HepG2 (cell line): ENCODE measurements around the gene PLPP3. TPM values are rescaled to one million over a fixed set of nuclear protein-coding genes. Genes with fewer than 3 reads are reported as not detected.

Experiments used
- ATAC-seq: fragments of 200-7000 bp; cut with Tn5 transposase; 3 replicates; pipeline ENCODE4 v1.9.1; 2020; ENCODE audit warnings: mild to moderate bottlenecking, moderate library complexity
- BruUV-seq: library from RNA; stranded (reverse); fragments of 400-500 nt; replicated peaks from 2 replicates; lab custom pipeline; 2021; lab: Mats Ljungman, UMichigan
- CTCF ChIA-PET: fragments of 300-600 bp; formaldehyde crosslinking; extraction: SDS; loops from one replicate; lab custom pipeline; 2021; ENCODE audit warnings: low total read pairs, inconsistent platforms, low intra/inter-chr PET ratio; lab: Yijun Ruan, JAX
- POLR2A ChIA-PET: fragments of 350-600 bp; sonication (Branson Sonifier 250); formaldehyde crosslinking; loops from one replicate; lab custom pipeline; 2020; ENCODE audit warnings: antibody characterized with exemption, inconsistent platforms; lab: Yijun Ruan, JAX
- DNase-seq: peaks from one replicate; pipeline ENCODE4 v3.0.0-alpha.2; 2015; ENCODE audit warnings: low spot score
- FAIRE-seq: peaks from 3 replicates; lab custom pipeline; 2011; peaks lifted over from hg19 to GRCh38; lab: Jason Lieb, UNC
- H2AFZ ChIP-seq: one replicate; pipeline ENCODE4 v1.6.1; 2011; ENCODE audit warnings: low read length, inconsistent platforms
- H3K27ac ChIP-seq: fragments of 300-600 bp; 3 replicates; pipeline ENCODE4 v1.8.0; 2011; ENCODE audit warnings: mixed run types, mild to moderate bottlenecking, mixed read lengths, low read length, inconsistent platforms; ENCODE audit not compliant: insufficient read depth; ENCODE audit errors: extremely low read length
- H3K27me3 ChIP-seq, 2 experiments: fragments of 200-600 bp in 1 of 2; 2 replicates in 1 of 2; 3 replicates in 1 of 2; pipeline versions ENCODE4 v1.6.0 to v1.8.0; 2011; ENCODE audit warnings: low read length in 2 of 2, mild to moderate bottlenecking in 2 of 2, moderate library complexity in 2 of 2, inconsistent platforms in 1 of 2; ENCODE audit not compliant: insufficient read depth in 2 of 2, control insufficient read depth in 1 of 2
- H3K36me3 ChIP-seq, 2 experiments: fragments of 200-600 bp in 1 of 2; replicated peaks in 1 of 2; 2 replicates in 1 of 2; 3 replicates in 1 of 2; pipeline versions ENCODE4 v1.5.1 to v1.8.0; 2011; ENCODE audit warnings: low read length in 2 of 2, inconsistent platforms in 1 of 2; ENCODE audit not compliant: insufficient read depth in 2 of 2, control insufficient read depth in 1 of 2
- H3K4me1 ChIP-seq: 2 replicates; pipeline ENCODE4 v1.5.1; 2012; ENCODE audit warnings: low read length, inconsistent platforms; ENCODE audit not compliant: insufficient read depth
- H3K4me2 ChIP-seq: 2 replicates; pipeline ENCODE4 v1.6.0; 2011; ENCODE audit warnings: low read depth, low read length, inconsistent platforms
- H3K4me3 ChIP-seq, 3 experiments: fragments of 200-600 bp in 1 of 3; sonication (generic), shearing (Covaris generic) in 1 of 3; replicated peaks in 1 of 3; 2 replicates each; pipeline ENCODE4 v1.5.1; 2011 to 2016; ENCODE audit warnings: low read length in 3 of 3, inconsistent platforms in 2 of 3, low read depth in 2 of 3, mild to moderate bottlenecking in 2 of 3, control low read depth in 1 of 3, mixed read lengths in 1 of 3; ENCODE audit not compliant: insufficient read depth in 1 of 3
- H3K79me2 ChIP-seq: one replicate; pipeline ENCODE4 v1.6.1; 2011; ENCODE audit warnings: low read length, inconsistent platforms; ENCODE audit not compliant: insufficient read depth
- H3K9ac ChIP-seq: 2 replicates; pipeline ENCODE4 v1.6.0; 2011; ENCODE audit warnings: mild to moderate bottlenecking, low read depth, low read length, inconsistent platforms; ENCODE audit not compliant: insufficient read depth
- H3K9me3 ChIP-seq: 2 replicates; pipeline ENCODE4 v1.5.1; 2012; ENCODE audit warnings: mild to moderate bottlenecking, low read length
- H4K20me1 ChIP-seq: 2 replicates; pipeline ENCODE4 v1.6.0; 2011; ENCODE audit warnings: inconsistent platforms, mild to moderate bottlenecking, low read length, moderate library complexity; ENCODE audit not compliant: insufficient read depth
- ARID4A ChIP-seq: sonication (generic); formaldehyde crosslinking; IDR thresholded peaks from 2 replicates; pipeline ENCODE4 v1.5.0; 2020; ENCODE audit warnings: mild to moderate bottlenecking, missing genetic modification reagents, borderline replicate concordance
- DMAP1 ChIP-seq: IDR thresholded peaks from 2 replicates; pipeline ENCODE4 v1.6.1; 2016
- E2F5 ChIP-seq: sonication (generic); formaldehyde crosslinking; conservative IDR thresholded peaks from 2 replicates; pipeline ENCODE4 v1.4.0; 2020; ENCODE audit warnings: missing genetic modification reagents
- NR2F6 ChIP-seq, 2 experiments: IDR thresholded peaks; 2 replicates each; pipeline ENCODE4 v1.6.1; 2016; ENCODE audit warnings: antibody characterized with exemption in 1 of 2, mild to moderate bottlenecking in 1 of 2
- SRY ChIP-seq: sonication (generic); formaldehyde crosslinking; IDR thresholded peaks from 2 replicates; pipeline ENCODE4 v1.8.0; 2022; ENCODE audit warnings: mild to moderate bottlenecking, missing genetic modification reagents
- YEATS4 ChIP-seq: sonication (generic); formaldehyde crosslinking; IDR thresholded peaks from 2 replicates; pipeline ENCODE4 v1.4.0; 2020; ENCODE audit warnings: missing genetic modification reagents, borderline replicate concordance
- ZBTB7A ChIP-seq: sonication (generic); formaldehyde crosslinking; IDR thresholded peaks from 2 replicates; pipeline ENCODE4 v1.8.0; 2022; ENCODE audit warnings: mild to moderate bottlenecking, missing genetic modification reagents
- ZNF121 ChIP-seq: sonication (generic); formaldehyde crosslinking; IDR thresholded peaks from 2 replicates; pipeline ENCODE4 v1.5.0; 2020; ENCODE audit warnings: mild to moderate bottlenecking, missing genetic modification reagents
- ZNF572 ChIP-seq: sonication (generic); formaldehyde crosslinking; IDR thresholded peaks from 2 replicates; pipeline ENCODE4 v1.5.1; 2020; ENCODE audit warnings: mild to moderate bottlenecking, missing genetic modification reagents
- WGBS: methylation state at CpG from one replicate; pipeline ENCODE4 v1.1.6; 2017; ENCODE audit warnings: low lambda C conversion rate; 5-methylcytosine and 5-hydroxymethylcytosine counted together
- in situ Hi-C: cut with HindIII; loops from 2 replicates; pipeline ENCODE4 v1.10.0; 2017; ENCODE audit warnings: low pct_unique_long_range_greater_than_20kb; ENCODE audit not compliant: extremely low pct_ligation_motif_present
- intact Hi-C: fragments of 100-400 bp; cut with micrococcal nuclease; formaldehyde crosslinking; loops from one replicate; pipeline ENCODE4 v1.10.0; 2022; ENCODE audit not compliant: unreplicated experiment
- polyA plus RNA-seq, 8 experiments: library from polyadenylated mRNA; depleted of rRNA in 3 of 8; stranded (reverse) in 7 of 8; unstranded in 1 of 8; fragments of >200 nt; fragmentation: Illumina TruSeq in 4 of 8; extraction: Trizol in 4 of 8; gene quantifications; 2 replicates each; pipeline versions ENCODE4 v1.2.1 to v1.2.3, GENCODE V29; 2011 to 2016; ENCODE audit warnings: low read depth in 4 of 8, missing spikeins in 1 of 8, mixed read lengths in 1 of 8; ENCODE audit not compliant: insufficient read depth in 1 of 8
- total RNA-seq, 5 experiments: library from RNA; depleted of rRNA; stranded (reverse); fragments of >200 nt; fragmentation: Illumina TruSeq; extraction: Trizol; gene quantifications; 2 replicates each; pipeline ENCODE4 v1.2.3, GENCODE V29; 2016; ENCODE audit warnings: low read depth in 1 of 5

The PLPP3 gene
- total and polyA plus RNA-seq, 2 of the 13 experiments (the other 11 are each of a cell fraction or from before 2014, with no cell fraction given) = 49.7 to 65.8 TPM

- TF ChIP-seq ARID4A (CRISPR knock-in tag) (no peak), SRY (CRISPR knock-in tag) (no peak)
- TF ChIP-seq, all 625 proteins: peak for 0
Observed at GRCh38 chr1:56459260-56459659, 120.1 kb downstream of the PLPP3 start (continued).

GRCh38 chr1:56457756-56458375 lies 121.5 kb downstream of the PLPP3 start:
- intact Hi-C loops = no loop called here
- Histone ChIP-seq H2AFZ (no peak overlapping the region), H4K20me1 (no peaks in the 10 kb centered on the region), H3K4me3 (no peak overlapping the region), H3K36me3 (no peaks in the 10 kb centered on the region), H3K9ac (no peak overlapping the region), H3K4me2 (no peak overlapping the region), H3K27me3 (no peaks in the 10 kb centered on the region), H3K9me3 (no peaks in the 10 kb centered on the region), H3K79me2 (no peaks in the 10 kb centered on the region), H3K27ac (no peak overlapping the region), H3K4me1 (peaks cover 60% of the 10 kb centered on the region)
- POLR2A ChIA-PET = interaction anchor here (0.8 to 2.3 kb wide), 5 partner anchors 9 to 119 kb away, joined by 3 to 6 read pairs (median 5); no protein-coding TSS in a partner anchor
- no TSS peak for BruUV-seq
- CTCF ChIA-PET = no interaction called here
- FAIRE-seq = no peak
- DNase-seq = no peak
- 95% methylated on average over 10 of the region's 10 CpGs for WGBS
- no peak for ATAC-seq
- in situ Hi-C loops = no loop called here
- TF ChIP-seq DMAP1 (CRISPR knock-in tag) = no peak
- no peak for TF ChIP-seq NR2F6 (IDR thresholded peaks at IDR 0.05)
- no peak for TF ChIP-seq NR2F6 (CRISPR knock-in tag; IDR thresholded peaks at IDR 0.05)
- no peak for TF ChIP-seq ZBTB7A
- no peak for TF ChIP-seq ZNF121 (CRISPR knock-in tag)
- TF ChIP-seq YEATS4 = no peak
- no peak for TF ChIP-seq ZNF572 (CRISPR knock-in tag)
- TF ChIP-seq E2F5 = no peak
